Stomach smooth muscle (tissue), 2 donors: ENCODE results near the gene LSS.

Experiments used
- H3K27ac ChIP-seq: one replicate; pipeline ENCODE4 v1.7.0; 2013; ENCODE audit warnings: mild to moderate bottlenecking, low read length, inconsistent platforms
- H3K27me3 ChIP-seq, 2 donors: one replicate each; pipeline ENCODE4 v1.7.0; 2013; ENCODE audit warnings: low read length in 2 of 2; ENCODE audit not compliant: insufficient read depth in 2 of 2, control insufficient read depth in 1 of 2
- H3K36me3 ChIP-seq, 2 donors: one replicate each; pipeline ENCODE4 v1.7.0; 2013; ENCODE audit warnings: low read length in 2 of 2; ENCODE audit not compliant: control insufficient read depth in 2 of 2, insufficient read depth in 2 of 2
- H3K4me1 ChIP-seq: one replicate; pipeline ENCODE4 v1.7.0; 2013; ENCODE audit warnings: low read length; ENCODE audit not compliant: control insufficient read depth, insufficient read depth
- H3K4me3 ChIP-seq, 2 donors: one replicate each; pipeline ENCODE4 v1.7.0; 2013; ENCODE audit warnings: low read length in 2 of 2
- H3K9ac ChIP-seq, 2 donors: one replicate each; pipeline ENCODE4 v1.7.0; 2013; ENCODE audit warnings: low read length in 2 of 2, mild to moderate bottlenecking in 1 of 2
- H3K9me3 ChIP-seq, 2 donors: one replicate each; pipeline ENCODE4 v1.7.0; 2013; ENCODE audit warnings: low read length in 2 of 2; ENCODE audit not compliant: control insufficient read depth in 2 of 2
- donor health status: healthy.
- donor health status: Pancreatic carcinoma.

The LSS gene

GRCh38 chr21:46255758-46256337, 27.3 kb upstream of the LSS start:
- H3K27me3 ChIP-seq, result no peaks in the 10 kb centered on the region
- no peaks in the 10 kb centered on the region for H3K4me1 ChIP-seq
- no peak overlapping the region for H3K4me3 ChIP-seq
- no peaks in the 10 kb centered on the region for H3K9me3 ChIP-seq
- peaks cover 65 to 77% of the 10 kb centered on the region in 2 donors for H3K36me3 ChIP-seq
- no peak overlapping the region for H3K9ac ChIP-seq
- no peak overlapping the region for H3K27ac ChIP-seq

- no peaks in the 10 kb centered on the region for H3K27me3 ChIP-seq
- no peak overlapping the region for H3K9ac ChIP-seq
- no peaks in the 10 kb centered on the region for H3K9me3 ChIP-seq
- no peak overlapping the region for H3K4me3 ChIP-seq
- no peaks in the 10 kb centered on the region for H3K4me1 ChIP-seq
- H3K27ac ChIP-seq, result no peak overlapping the region
- peaks cover 67 to 77% of the 10 kb centered on the region in 2 donors for H3K36me3 ChIP-seq
Observed at GRCh38 chr21:46255166-46255565, 26.6 kb upstream of the LSS start.

GRCh38 chr21:46254208-46254975, 25.8 kb upstream of the LSS start:
- Histone ChIP-seq H3K4me3 (no peak overlapping the region), H3K4me1 (no peaks in the 10 kb centered on the region), H3K9ac (no peak overlapping the region), H3K9me3 (no peaks in the 10 kb centered on the region), H3K36me3 (peaks cover 72 to 81% of the 10 kb centered on the region in 2 donors), H3K27me3 (no peaks in the 10 kb centered on the region), H3K27ac (no peak overlapping the region)

GRCh38 chr21:46253610-46254124, 25.1 kb upstream of the LSS start:
- peaks cover 73 to 82% of the 10 kb centered on the region in 2 donors for H3K36me3 ChIP-seq
- no peaks in the 10 kb centered on the region for H3K27me3 ChIP-seq
- no peak overlapping the region for H3K9ac ChIP-seq
- H3K27ac ChIP-seq, result no peak overlapping the region
- H3K9me3 ChIP-seq, result no peaks in the 10 kb centered on the region
- no peaks in the 10 kb centered on the region for H3K4me1 ChIP-seq
- H3K4me3 ChIP-seq, result no peak overlapping the region

- Histone ChIP-seq H3K4me1 (no peaks in the 10 kb centered on the region), H3K9ac (no peak overlapping the region), H3K27me3 (no peaks in the 10 kb centered on the region), H3K4me3 (no peak overlapping the region), H3K27ac (no peak overlapping the region), H3K9me3 (no peaks in the 10 kb centered on the region), H3K36me3 (peaks cover 71 to 78% of the 10 kb centered on the region in 2 donors)
Observed at GRCh38 chr21:46252840-46253239, 24.3 kb upstream of the LSS start.

GRCh38 chr21:46250146-46250725, 21.7 kb upstream of the LSS start:
- no peaks in the 10 kb centered on the region for H3K9me3 ChIP-seq
- no peaks in the 10 kb centered on the region for H3K4me1 ChIP-seq
- H3K27me3 ChIP-seq, result no peaks in the 10 kb centered on the region
- peaks cover 71 to 74% of the 10 kb centered on the region in 2 donors for H3K36me3 ChIP-seq
- no peak overlapping the region for H3K9ac ChIP-seq
- H3K4me3 ChIP-seq, result no peak overlapping the region
- H3K27ac ChIP-seq, result no peak overlapping the region

GRCh38 chr21:46248827-46249226, 20.3 kb upstream of the LSS start:
- H3K36me3 ChIP-seq, result peaks cover 74 to 75% of the 10 kb centered on the region in 2 donors
- no peak overlapping the region for H3K9ac ChIP-seq
- no peaks in the 10 kb centered on the region for H3K9me3 ChIP-seq
- H3K4me3 ChIP-seq, result no peak overlapping the region
- H3K27me3 ChIP-seq, result no peaks in the 10 kb centered on the region
- no peaks in the 10 kb centered on the region for H3K4me1 ChIP-seq
- no peak overlapping the region for H3K27ac ChIP-seq

GRCh38 chr21:46248422-46248782, 19.8 kb upstream of the LSS start:
- Histone ChIP-seq H3K27ac (no peak overlapping the region), H3K4me1 (no peaks in the 10 kb centered on the region), H3K27me3 (no peaks in the 10 kb centered on the region), H3K9me3 (no peaks in the 10 kb centered on the region), H3K36me3 (peaks cover 75% of the 10 kb centered on the region in 2 donors), H3K4me3 (no peak overlapping the region), H3K9ac (no peak overlapping the region)

- H3K27ac ChIP-seq, result no peak overlapping the region
- H3K9ac ChIP-seq, result no peak overlapping the region
- H3K9me3 ChIP-seq, result no peaks in the 10 kb centered on the region
- peaks cover 76 to 79% of the 10 kb centered on the region in 2 donors for H3K36me3 ChIP-seq
- H3K4me1 ChIP-seq, result no peaks in the 10 kb centered on the region
- no peak overlapping the region for H3K4me3 ChIP-seq
- H3K27me3 ChIP-seq, result no peaks in the 10 kb centered on the region
Observed at GRCh38 chr21:46247699-46248421, 19.3 kb upstream of the LSS start.

GRCh38 chr21:46246345-46246744, 17.8 kb upstream of the LSS start:
- peaks cover 71 to 85% of the 10 kb centered on the region in 2 donors for H3K36me3 ChIP-seq
- no peak overlapping the region for H3K27ac ChIP-seq
- no peak overlapping the region for H3K4me3 ChIP-seq
- H3K9me3 ChIP-seq, result no peaks in the 10 kb centered on the region
- no peak overlapping the region for H3K9ac ChIP-seq
- H3K27me3 ChIP-seq, result no peaks in the 10 kb centered on the region
- H3K4me1 ChIP-seq, result no peaks in the 10 kb centered on the region
